Lower leg skin (tissue), 4 donors: Measurements from ENCODE around the gene GARIN3. TPM values are rescaled to one million over a fixed set of nuclear protein-coding genes. Genes with fewer than 3 reads are reported as not detected.

ENCODE experiments used
- DNase-seq, 2 donors: peaks; one replicate each; pipeline ENCODE4 v3.0.0-alpha.2; 2019; ENCODE audit warnings: low spot score in 2 of 2
- H3K4me3 ChIP-seq: fragments of 200-600 bp; sonication (generic); 2 replicates; pipeline ENCODE4 v1.5.1; 2017; ENCODE audit warnings: mild to moderate bottlenecking, low read depth; ENCODE audit not compliant: poor library complexity, severe bottlenecking
- POLR2A ChIP-seq, 2 donors: fragments of 450-650 bp; IDR thresholded peaks; one replicate each; pipeline ENCODE4 v1.6.1; 2016 to 2017; ENCODE audit warnings: antibody characterized with exemption in 2 of 2, mild to moderate bottlenecking in 1 of 2, moderate library complexity in 1 of 2
- WGBS, 2 donors: methylation state at CpG; one replicate each; pipeline ENCODE4 v1.1.5; 2018; 5-methylcytosine and 5-hydroxymethylcytosine counted together
- intact Hi-C: fragments of 100-400 bp; cut with DNase I; formaldehyde crosslinking; loops from one replicate; pipeline ENCODE4 v1.15.0; 2023; ENCODE audit warnings: low total_unique reads
- total RNA-seq, 4 donors: library from RNA; depleted of rRNA; stranded (reverse); fragments of >200 nt; gene quantifications; one replicate each; pipeline ENCODE4 v1.1.0, GENCODE V29; 2016
- TF ChIP-seq, protein P1 (sequence below), 3 donors: fragments of 450-650 bp; IDR thresholded peaks; one replicate each; pipeline ENCODE4 v1.5.1; 2016; ENCODE audit warnings: antibody characterized with exemption in 3 of 3, mild to moderate bottlenecking in 3 of 3, moderate library complexity in 2 of 3

GARIN3 gene
- total RNA-seq, 4 donors from 2014 or later, result not detected

GRCh38 chr5:157132281-157132612 lies 33.8 kb downstream of the GARIN3 start:
- WGBS, 2 donors, result 29 to 43% methylated on average over 1 of the region's 1 CpG
- intact Hi-C loops, result no loop called here
- DNase-seq, result no peak
- no peak overlapping the region for H3K4me3 ChIP-seq
- TF ChIP-seq POLR2A (IDR thresholded peaks at IDR 0.05), result no peak
- TF ChIP-seq, protein P1, sequence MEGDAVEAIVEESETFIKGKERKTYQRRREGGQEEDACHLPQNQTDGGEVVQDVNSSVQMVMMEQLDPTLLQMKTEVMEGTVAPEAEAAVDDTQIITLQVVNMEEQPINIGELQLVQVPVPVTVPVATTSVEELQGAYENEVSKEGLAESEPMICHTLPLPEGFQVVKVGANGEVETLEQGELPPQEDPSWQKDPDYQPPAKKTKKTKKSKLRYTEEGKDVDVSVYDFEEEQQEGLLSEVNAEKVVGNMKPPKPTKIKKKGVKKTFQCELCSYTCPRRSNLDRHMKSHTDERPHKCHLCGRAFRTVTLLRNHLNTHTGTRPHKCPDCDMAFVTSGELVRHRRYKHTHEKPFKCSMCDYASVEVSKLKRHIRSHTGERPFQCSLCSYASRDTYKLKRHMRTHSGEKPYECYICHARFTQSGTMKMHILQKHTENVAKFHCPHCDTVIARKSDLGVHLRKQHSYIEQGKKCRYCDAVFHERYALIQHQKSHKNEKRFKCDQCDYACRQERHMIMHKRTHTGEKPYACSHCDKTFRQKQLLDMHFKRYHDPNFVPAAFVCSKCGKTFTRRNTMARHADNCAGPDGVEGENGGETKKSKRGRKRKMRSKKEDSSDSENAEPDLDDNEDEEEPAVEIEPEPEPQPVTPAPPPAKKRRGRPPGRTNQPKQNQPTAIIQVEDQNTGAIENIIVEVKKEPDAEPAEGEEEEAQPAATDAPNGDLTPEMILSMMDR (IDR thresholded peaks at IDR 0.05), result no peak

DNA sequence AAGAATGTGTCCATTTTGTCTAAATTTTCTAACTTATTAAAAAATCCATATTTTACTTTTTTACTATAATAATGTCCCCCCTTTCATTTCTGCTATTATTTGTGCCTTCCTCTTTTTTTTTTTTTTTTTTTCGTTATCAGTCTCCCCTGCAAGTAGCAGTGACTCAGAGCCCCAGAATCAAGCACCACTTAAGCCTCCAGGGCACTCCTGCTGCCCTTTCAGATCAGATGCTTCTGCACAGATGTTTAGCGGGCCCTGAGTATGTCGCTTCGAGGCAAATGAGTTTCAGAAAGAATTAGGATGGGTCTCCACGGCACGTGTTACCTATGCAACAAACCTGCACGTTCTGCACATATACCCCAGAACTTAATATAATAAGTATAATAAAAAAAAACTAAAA lies 35.1 kb downstream of the GARIN3 start:
- intact Hi-C loops, result no loop called here
- DNase-seq, result no peak
- H3K4me3 ChIP-seq, result no peak overlapping the region
- TF ChIP-seq, protein P1 (IDR thresholded peaks at IDR 0.05), result no peak
- TF ChIP-seq POLR2A (IDR thresholded peaks at IDR 0.05), result no peak
- 33 to 55% methylated on average over 7 of the region's 7 CpGs for WGBS, 2 donors

DNA sequence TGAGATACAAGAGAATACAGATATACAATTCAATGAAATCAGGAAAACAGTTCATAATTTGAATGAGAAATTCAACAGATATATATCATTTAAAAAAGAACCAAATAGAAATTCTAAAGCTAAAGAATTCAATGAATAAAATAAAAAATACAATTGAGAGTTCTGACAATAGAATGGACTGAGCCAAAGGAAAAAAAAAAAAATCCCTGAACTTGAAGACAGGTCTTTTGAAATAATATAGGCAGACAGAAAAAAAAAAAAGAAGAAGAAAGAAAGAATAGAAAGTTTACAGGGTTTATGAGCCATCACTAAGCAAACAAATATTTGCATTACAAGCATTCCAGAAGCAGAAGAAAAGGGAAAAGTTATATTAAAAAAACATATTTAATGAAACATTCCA lies 44.4 kb downstream of the GARIN3 start:
- TF ChIP-seq POLR2A (IDR thresholded peaks at IDR 0.05), result no peak
- TF ChIP-seq, protein P1 (IDR thresholded peaks at IDR 0.05), result no peak
- DNase-seq, result no peak
- intact Hi-C loops, result no loop called here
- H3K4me3 ChIP-seq, result no peak overlapping the region

- TF ChIP-seq, protein P1 (IDR thresholded peaks at IDR 0.05), result no peak
- TF ChIP-seq POLR2A (IDR thresholded peaks at IDR 0.05), result no peak
- intact Hi-C loops, result no loop called here
- WGBS, 2 donors, result 89 to 100% methylated on average over 1 of the region's 1 CpG
- DNase-seq, result peak in 1 of 2 donors; percentile 57
- no peak overlapping the region for H3K4me3 ChIP-seq
These were observed 46.0 kb downstream of the GARIN3 start for GRCh38 chr5:157120102-157120501.

DNA sequence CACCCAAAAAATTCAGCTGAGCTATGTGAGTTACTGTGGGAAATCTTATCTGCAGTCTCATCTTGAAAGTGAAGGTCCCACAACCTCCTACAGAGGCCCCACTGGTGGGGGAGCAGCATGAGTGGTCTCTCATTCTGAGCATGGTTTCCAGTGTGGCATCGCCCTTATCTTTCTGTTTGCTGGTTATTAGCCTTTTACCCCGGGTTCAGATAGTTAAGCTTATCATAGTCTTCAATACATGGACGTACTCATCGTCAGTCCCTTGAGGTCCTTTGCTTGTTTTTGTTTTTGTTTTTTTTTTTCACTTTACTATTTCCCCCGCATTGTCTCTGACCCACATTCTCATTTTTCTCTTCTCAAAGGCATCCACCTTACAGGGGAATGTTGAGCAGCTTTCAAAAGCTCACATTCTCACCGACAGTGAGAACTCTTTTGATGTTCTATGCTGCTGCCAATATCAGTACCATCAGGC lies 49.5 kb downstream of the GARIN3 start:
- no peak overlapping the region for H3K4me3 ChIP-seq
- TF ChIP-seq, protein P1 (IDR thresholded peaks at IDR 0.05), result no peak
- TF ChIP-seq POLR2A (IDR thresholded peaks at IDR 0.05), result no peak
- intact Hi-C loops, result no loop called here
- DNase-seq, result peak in 1 of 2 donors; percentile 7
- WGBS, 2 donors, result 70 to 73% methylated on average over 6 of the region's 6 CpGs

DNA sequence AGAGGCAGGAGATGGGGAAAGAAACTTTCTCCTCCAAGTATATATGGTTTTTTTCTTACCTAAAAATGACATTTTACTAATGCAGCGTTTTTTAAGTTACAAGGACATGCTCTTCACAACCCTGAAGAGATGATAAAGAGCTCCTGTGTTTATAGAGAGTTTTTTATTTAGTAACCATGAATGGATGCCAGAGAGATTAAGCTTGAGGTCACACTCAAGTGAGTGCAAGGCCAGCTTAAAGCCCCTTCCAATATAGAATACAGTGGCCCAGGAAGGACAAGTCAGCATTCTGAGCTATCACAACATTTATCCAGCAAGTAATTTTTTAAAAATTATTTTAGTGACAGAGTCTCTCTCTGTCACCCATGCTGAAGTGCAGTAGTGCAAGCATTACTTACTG lies 50.6 kb downstream of the GARIN3 start:
- 59 to 70% methylated on average over 1 of the region's 1 CpG for WGBS, 2 donors
- intact Hi-C loops, result no loop called here
- no peak for DNase-seq

More for the DNA sequence above, 50.6 kb downstream of the GARIN3 start:
- no peak for TF ChIP-seq POLR2A (IDR thresholded peaks at IDR 0.05)
- TF ChIP-seq, protein P1 (IDR thresholded peaks at IDR 0.05), result no peak
- H3K4me3 ChIP-seq, result no peak overlapping the region
